ENCODE results near the gene MAG.
"Not testable (repeated sequence)": the region's sequence is repeated elsewhere in the genome, so short reads cannot be mapped to it uniquely, and the experiment has no call there.

MAG gene

GRCh38 chr19:35355791-35356460 is 64.0 kb downstream of the MAG start:
- Histone ChIP-seq H3K4me1 (ENCODE audit: insufficient read depth, low read length) (no peaks in the 10 kb centered on the region), H3K4me3 (ENCODE audit: low read length) (no peak overlapping the region), H3K36me3 (ENCODE audit: insufficient read depth, low read depth, low read length) (no peaks in the 10 kb centered on the region), H3K27me3 (ENCODE audit: insufficient read depth, low read length) (no peaks in the 10 kb centered on the region), H3K9me3 (ENCODE audit: insufficient read depth, low read depth, low read length) (no peaks in the 10 kb centered on the region), H3K9ac (ENCODE audit: low read depth, low read length) (no peak overlapping the region), H3K27ac (ENCODE audit: low read length) (no peak overlapping the region)

GRCh38 chr19:35357867-35358573 is 66.1 kb downstream of the MAG start, which contains the start of gene FFAR3:
FFAR3 (plus strand) TSS chr19:35358460; CDS start chr19:35358891, 431 bp downstream.
- Histone ChIP-seq H3K36me3 (ENCODE audit: insufficient read depth, low read depth, low read length) (no peaks in the 10 kb centered on the region), H3K9me3 (ENCODE audit: insufficient read depth, low read depth, low read length) (no peaks in the 10 kb centered on the region), H3K4me3 (ENCODE audit: low read length) (no peak within 1 kb of the TSS), H3K9ac (ENCODE audit: low read depth, low read length) (no peak within 1 kb of the TSS), H3K27me3 (ENCODE audit: insufficient read depth, low read length) (no peaks in the 10 kb centered on the region), H3K27ac (ENCODE audit: low read length) (no peak within 1 kb of the TSS), H3K4me1 (ENCODE audit: insufficient read depth, low read length) (no peaks in the 10 kb centered on the region)

GRCh38 chr19:35358834-35359233 is 66.9 kb downstream of the MAG start:
- H3K4me3 ChIP-seq (ENCODE audit: low read length); H3K9me3 ChIP-seq (ENCODE audit: insufficient read depth, low read depth, low read length); H3K9ac ChIP-seq (ENCODE audit: low read depth, low read length); H3K27ac ChIP-seq (ENCODE audit: low read length); H3K27me3 ChIP-seq (ENCODE audit: insufficient read depth, low read length); H3K36me3 ChIP-seq (ENCODE audit: insufficient read depth, low read depth, low read length); H3K4me1 ChIP-seq (ENCODE audit: insufficient read depth, low read length): not testable (repeated sequence)

DNA sequence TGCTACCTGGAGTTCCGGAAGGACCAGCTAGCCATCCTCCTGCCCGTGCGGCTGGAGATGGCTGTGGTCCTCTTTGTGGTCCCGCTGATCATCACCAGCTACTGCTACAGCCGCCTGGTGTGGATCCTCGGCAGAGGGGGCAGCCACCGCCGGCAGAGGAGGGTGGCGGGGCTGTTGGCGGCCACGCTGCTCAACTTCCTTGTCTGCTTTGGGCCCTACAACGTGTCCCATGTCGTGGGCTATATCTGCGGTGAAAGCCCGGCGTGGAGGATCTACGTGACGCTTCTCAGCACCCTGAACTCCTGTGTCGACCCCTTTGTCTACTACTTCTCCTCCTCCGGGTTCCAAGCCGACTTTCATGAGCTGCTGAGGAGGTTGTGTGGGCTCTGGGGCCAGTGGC is 67.4 kb downstream of the MAG start:
- H3K9ac ChIP-seq (ENCODE audit: low read depth, low read length); H3K27me3 ChIP-seq (ENCODE audit: insufficient read depth, low read length); H3K4me1 ChIP-seq (ENCODE audit: insufficient read depth, low read length); H3K27ac ChIP-seq (ENCODE audit: low read length); H3K9me3 ChIP-seq (ENCODE audit: insufficient read depth, low read depth, low read length); H3K36me3 ChIP-seq (ENCODE audit: insufficient read depth, low read depth, low read length); H3K4me3 ChIP-seq (ENCODE audit: low read length): not testable (repeated sequence)

GRCh38 chr19:35360081-35360480 is 68.1 kb downstream of the MAG start:
- H3K27me3 ChIP-seq (ENCODE audit: insufficient read depth, low read length); H3K4me3 ChIP-seq (ENCODE audit: low read length); H3K9ac ChIP-seq (ENCODE audit: low read depth, low read length); H3K36me3 ChIP-seq (ENCODE audit: insufficient read depth, low read depth, low read length); H3K4me1 ChIP-seq (ENCODE audit: insufficient read depth, low read length); H3K27ac ChIP-seq (ENCODE audit: low read length); H3K9me3 ChIP-seq (ENCODE audit: insufficient read depth, low read depth, low read length): not testable (repeated sequence)

GRCh38 chr19:35360880-35361420 is 69.0 kb downstream of the MAG start:
- no peaks in the 10 kb centered on the region for H3K27me3 ChIP-seq (ENCODE audit: insufficient read depth, low read length)

GRCh38 chr19:35362261-35363000 is 70.5 kb downstream of the MAG start:
- H3K4me3 ChIP-seq (ENCODE audit: low read length): no peak overlapping the region
- H3K4me1 ChIP-seq (ENCODE audit: insufficient read depth, low read length): no peaks in the 10 kb centered on the region
- no peak overlapping the region for H3K9ac ChIP-seq (ENCODE audit: low read depth, low read length)
- H3K9me3 ChIP-seq (ENCODE audit: insufficient read depth, low read depth, low read length): no peaks in the 10 kb centered on the region
- no peaks in the 10 kb centered on the region for H3K27me3 ChIP-seq (ENCODE audit: insufficient read depth, low read length)
- H3K36me3 ChIP-seq (ENCODE audit: insufficient read depth, low read depth, low read length): no peaks in the 10 kb centered on the region
- no peak overlapping the region for H3K27ac ChIP-seq (ENCODE audit: low read length)

More at GRCh38 chr19:35360880-35361420, 69.0 kb downstream of the MAG start:
- Histone ChIP-seq H3K4me1 (ENCODE audit: insufficient read depth, low read length) (no peaks in the 10 kb centered on the region), H3K27ac (ENCODE audit: low read length) (no peak overlapping the region), H3K4me3 (ENCODE audit: low read length) (no peak overlapping the region), H3K36me3 (ENCODE audit: insufficient read depth, low read depth, low read length) (no peaks in the 10 kb centered on the region), H3K9ac (ENCODE audit: low read depth, low read length) (no peak overlapping the region), H3K9me3 (ENCODE audit: insufficient read depth, low read depth, low read length) (no peaks in the 10 kb centered on the region)

DNA sequence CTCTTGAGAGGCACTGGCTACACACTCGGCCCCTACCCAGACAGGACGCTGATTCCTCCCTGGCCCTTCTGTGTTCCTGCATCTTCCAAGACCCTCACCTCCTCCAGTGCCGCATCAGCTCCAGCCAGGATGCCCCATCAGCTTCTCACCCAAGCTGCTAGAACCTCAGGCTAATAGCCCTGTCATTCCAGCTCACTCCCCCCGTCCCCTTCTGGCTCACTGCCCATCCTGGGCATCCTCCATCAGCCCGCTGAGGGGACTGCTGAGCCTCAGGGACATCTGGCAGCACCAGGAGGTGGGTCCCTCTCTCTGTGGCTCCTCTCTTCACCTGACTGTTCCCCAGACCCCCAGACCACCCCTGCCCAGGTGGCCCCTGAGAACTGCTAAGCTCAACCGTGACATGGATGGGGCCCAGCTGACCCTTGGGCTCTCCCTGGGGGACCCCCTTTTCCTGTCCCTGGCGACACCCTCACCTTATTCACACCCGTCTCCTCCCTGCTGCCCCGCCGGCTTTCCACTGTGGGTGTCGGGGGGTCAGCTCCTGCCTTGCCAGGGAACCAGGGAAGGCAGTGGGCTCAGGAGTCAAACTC is 71.1 kb downstream of the MAG start:
- H3K36me3 ChIP-seq (ENCODE audit: insufficient read depth, low read depth, low read length): no peaks in the 10 kb centered on the region
- no peaks in the 10 kb centered on the region for H3K4me1 ChIP-seq (ENCODE audit: insufficient read depth, low read length)
- H3K9ac ChIP-seq (ENCODE audit: low read depth, low read length): no peak overlapping the region
- H3K27me3 ChIP-seq (ENCODE audit: insufficient read depth, low read length): no peaks in the 10 kb centered on the region
- H3K4me3 ChIP-seq (ENCODE audit: low read length): no peak overlapping the region
- no peak overlapping the region for H3K27ac ChIP-seq (ENCODE audit: low read length)
- H3K9me3 ChIP-seq (ENCODE audit: insufficient read depth, low read depth, low read length): no peaks in the 10 kb centered on the region
